AG08396 (cell line): ENCODE data around the gene LAPTM5.

Source experiments
- DNase-seq: peaks from one replicate; pipeline ENCODE4 v3.0.0; 2012; ENCODE audit warnings: low spot score, mixed read lengths

LAPTM5 gene

DNA sequence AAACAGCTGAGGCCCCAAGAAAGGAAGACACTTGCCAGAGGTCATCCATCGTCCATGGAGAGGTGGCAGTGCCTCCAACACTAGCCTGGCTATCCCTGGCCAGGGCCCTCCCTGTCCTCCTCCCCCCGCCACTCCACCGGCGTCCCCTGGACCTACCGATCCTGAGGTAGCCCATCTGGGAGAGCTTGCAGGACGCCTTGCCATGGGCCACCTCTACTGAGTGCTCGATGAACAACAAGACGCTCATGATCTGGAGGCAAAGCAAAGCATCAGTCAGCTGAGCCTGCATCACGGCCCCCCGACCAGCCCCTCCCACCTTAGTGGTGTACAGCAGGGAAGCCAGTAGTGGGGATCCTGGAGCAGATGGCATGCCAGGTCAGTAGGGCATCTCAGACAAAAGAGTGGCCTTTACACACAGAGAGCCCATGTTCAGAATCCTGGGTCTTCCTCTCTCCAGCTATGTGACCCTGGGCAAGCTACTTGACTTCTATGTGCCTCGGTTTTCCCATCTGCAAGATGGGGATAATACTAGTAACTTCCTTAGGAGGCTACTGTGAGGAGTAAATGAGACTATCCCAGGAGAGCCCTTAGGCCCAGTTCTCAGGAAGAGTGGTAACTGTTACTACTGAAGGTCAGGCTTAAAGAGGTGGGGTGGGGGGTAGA lies 15.1 kb downstream of the LAPTM5 start:
- DNase-seq, result no peak

DNA sequence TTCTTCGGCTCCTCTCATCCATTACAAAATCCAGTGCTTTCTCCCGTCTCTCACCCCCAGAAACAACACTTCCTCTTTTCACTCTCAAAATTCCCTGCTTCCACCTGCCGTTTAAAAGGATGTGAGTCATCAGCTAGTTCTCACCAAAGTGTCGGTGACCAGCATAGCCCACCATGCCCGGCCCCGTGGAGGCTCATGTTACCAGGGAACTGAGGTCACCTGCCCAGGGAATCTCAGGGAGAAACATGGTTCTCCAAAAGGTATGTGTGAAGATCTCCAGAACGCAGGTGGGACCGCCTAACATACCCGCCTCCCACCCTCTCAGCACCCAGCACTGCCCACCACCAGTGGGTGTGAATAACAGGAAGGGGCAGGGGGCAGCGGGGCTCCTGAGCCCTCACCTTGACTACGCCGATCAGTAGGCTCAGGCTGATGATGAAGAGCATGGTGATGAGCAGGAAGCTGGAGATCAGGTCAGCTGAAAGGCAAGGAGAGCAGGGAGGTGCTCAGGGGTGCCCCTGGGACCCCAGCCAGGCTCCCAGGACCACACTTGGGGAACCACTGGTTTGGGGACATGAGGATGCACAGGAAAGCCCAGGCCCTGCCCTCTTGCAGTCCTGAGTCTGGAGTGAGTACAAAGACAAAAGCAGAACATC lies 16.2 kb downstream of the LAPTM5 start:
- DNase-seq, result no peak

DNA sequence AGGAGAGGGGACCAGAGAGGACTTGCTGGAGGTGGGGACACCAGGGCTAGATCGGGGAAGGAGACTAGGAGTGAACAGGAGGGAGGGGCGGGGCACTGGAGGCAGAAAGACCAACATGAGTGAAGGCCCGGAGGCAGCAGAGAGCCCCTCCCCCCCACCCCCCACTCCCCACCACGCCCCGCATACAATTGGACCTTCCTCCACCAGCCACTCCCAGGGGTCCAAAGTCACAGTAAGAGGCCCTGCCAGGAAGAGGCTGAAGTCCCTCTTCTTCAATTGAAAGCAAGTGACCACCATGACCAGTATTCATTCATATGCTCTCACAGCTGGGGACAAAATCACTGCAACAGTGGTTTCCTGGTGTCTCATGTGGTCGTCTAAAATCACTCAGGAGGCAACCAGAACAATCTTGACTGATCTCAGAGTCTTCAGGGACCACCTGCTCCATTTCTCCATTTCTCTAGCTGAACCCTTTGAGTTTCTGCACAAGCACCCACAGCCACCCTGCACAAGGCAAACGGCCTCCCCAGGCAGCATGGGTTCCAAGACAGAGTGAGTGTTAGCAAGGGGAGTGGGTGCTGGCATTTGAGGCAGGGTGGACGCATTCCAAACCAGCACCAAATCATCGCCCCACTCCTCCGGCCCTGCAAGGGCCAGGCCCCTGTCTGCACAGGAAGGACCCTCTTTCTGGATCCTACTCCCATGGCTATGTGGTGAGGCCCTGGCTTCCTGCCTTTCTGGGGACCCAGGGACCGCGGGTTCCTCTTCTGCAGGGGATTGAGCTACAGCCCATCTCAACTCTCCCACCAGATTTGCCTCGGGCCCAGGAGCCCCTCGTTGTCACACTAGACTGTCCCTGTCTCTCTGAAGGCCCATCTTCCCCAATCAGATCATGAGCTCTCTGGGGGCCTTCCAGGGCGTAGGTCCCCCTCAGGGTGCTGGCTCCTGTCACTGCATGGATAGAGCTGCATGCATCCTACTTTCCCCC lies 17.0 kb downstream of the LAPTM5 start:
- DNase-seq, result no peak

DNA sequence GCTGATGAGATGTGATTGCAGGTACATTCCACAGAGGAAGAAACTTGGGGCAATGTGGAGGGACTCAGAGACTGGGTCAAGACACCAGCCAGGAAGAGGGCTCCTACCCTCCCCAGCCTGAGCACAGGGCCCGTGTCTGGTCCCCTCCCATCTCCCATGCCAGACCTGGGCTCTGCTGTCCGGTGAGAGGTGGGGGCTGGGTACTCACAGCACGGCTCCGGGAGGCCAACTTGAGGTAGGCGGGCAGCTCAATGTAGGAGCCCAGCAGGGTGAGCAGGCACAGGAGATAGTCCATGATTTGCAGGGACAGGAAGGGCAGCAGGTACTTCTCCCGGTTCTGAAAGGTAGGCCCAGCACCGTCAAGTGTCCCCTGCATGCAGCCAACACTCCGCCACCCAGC lies 18.0 kb downstream of the LAPTM5 start:
- no peak for DNase-seq

DNA sequence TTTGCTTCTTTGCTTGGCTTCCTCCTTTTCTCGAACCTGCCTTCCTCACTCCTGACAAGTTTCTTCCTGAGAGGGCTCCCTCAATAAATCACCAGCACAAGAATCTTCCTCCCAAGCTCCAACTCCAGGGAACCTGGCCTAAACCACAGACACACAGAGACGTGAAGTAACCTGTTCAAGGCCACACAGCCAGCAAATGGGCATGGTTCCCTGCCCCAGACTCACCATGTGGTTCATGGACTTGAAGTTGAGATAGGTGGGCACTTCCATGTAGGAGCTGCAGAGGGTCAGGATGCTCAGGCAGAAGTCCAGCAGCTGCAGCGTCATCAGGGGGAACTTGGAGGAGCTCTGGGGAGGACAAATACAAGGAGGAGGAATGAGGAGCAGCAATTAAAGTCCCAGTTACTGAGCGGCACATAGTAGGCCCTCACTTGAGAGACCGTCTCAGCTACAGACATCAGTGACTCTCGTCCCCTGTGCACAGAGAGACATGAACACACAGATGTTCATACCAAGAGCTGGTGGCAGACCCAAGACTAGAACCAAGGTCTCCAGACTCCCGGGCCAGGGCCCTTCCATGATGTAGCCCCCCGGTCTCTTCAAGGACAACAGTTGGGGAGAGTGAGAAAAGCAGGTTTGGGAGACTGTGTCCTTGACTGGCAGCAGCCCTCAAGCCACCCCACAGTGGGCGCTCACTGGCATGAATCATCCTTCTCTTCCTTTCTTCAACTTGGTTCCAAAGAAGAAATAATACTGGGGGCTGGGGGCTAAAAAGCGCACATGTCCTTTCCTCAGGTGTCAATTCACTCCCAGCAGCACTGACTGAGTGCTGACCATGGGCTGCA lies 18.6 kb downstream of the LAPTM5 start:
- DNase-seq, result no peak

DNA sequence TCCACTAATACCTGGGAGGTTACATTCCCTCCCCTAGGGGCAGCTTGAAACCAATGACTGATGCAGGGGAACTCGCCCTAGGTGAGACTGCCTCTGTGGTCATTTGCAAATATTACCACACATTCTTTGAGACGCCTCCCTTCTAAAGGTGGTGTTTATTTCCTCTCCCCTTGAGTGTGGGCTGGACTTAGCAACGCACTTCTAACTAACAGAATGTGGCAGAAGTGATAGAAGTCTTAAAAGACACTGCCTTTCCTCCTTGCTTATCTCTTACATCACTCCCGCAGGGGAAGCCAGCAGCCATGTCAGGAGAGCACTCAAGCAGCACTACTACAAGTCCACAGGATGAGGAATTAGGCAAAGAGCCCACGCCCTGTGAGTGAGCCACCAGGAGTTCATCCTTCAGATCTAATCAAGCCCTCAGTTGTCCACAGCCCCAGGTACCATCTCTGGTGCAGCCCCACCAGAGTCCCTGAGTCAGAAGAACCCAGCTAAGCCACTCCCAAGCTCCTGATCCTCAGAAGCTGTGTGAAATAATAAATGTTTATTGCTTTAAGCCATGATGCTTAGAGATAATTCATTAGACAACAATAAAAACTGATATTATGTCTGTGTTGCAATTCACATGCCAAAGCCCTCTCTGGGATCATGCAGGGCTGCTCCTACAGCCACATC lies 19.4 kb downstream of the LAPTM5 start:
- no peak for DNase-seq

DNA sequence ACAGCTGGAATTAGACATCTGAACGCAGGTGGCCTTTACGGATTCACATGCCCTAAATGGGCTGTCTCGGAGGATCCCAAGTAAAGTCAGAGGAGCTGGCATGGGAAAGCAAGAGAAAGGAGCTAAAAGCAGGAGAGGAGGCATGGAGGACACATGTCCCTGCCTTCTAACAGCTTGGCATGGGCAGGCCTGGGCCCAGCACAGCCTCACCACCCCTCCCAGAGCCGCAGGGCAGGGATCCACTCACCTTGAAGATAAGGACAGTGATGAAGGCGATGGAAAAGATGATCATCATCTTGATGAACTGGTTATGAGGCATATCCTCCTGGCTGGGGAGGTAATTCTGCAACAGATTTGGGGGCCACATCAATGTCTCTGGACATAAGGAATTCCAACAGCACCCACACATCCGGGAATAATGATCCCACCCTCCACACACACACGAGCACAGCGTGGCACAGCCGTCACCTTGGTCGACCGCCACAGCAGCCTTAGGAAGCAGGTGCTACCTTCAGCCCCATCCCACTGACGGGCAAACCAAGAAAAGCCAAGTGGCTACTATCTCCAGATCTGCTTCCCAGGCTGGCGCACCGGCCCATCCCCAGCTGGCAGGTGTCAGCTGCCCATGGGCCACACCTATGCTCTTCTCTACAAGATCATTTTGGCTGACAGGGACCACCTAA lies 20.1 kb downstream of the LAPTM5 start:
- DNase-seq, result no peak

DNA sequence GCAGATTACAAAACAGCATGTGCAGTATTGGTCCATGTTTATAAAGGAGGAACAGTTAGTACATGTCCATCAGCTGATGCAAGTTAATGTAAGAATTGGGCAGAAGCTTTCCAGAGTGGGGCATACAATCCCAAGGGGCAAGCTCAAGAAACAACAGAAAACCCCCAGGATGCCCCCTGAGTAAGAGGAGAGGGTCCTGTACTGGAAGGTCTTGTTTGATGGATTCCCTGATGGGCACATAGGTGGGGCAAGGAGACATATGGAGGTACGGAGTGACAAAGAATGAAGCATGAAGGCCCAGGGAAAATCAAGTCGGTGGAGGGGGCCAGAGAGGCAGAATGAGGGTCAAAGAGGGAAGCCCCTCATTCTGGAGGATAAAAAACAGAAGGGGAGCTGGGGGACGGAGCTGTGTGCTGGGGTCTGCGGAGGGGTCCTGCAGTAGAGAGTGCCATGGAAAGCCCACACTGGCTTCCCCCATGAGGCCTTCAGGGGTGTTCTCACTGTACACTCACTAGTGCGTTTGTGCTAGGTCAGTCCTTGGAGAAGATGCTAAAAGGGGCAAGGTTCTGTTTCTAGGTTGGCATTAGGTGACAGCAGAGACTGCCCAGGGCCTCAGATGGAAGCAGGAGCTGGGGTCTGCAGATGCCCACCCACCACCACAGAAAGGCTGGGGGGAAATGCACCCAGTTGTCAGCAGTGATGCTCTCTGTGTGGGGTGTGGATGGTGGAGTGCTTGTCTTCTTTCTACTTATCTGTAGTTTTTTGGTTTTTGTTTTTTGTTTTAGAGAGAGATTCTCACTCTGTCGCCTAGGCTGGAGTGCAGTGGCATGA lies 21.7 kb downstream of the LAPTM5 start:
- DNase-seq, result no peak

DNA sequence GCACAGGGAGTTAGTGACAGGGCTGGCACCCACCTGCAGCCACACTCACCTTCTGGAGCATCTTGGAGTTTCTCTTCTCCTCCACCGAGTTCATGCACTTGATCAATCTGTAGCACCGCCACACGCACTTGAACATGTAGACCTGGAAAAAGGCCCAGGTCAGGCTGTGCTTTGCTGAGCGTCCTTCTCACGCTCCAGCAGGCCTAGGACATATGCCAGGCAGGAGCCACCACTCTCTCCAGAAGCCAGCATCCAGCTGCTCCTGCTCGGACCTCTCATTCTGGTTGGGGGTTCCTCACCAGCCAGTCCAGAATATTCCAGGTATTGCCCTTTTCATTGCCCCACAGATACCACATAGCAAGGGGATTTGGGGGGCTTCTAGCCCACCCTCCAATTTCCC lies 22.4 kb downstream of the LAPTM5 start:
- DNase-seq, result no peak

DNA sequence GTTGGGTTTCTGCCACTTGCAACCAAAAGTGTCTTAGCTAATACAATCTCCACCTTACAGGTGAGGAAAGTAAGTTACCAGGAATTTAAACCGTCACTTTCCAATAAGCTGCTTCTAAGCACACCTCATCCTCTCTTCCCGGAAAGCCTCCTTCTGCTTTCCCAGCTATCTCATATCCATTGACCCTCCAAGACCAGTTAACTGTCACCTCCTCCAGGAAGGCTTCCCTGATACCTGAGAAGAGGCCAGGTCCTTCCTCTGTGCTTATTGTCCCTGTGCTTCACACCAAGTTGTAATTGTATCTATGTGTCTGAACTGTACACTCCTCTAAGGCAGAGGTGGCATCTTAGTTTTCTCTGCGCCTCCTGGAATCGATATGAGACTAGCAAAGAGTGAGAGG lies 23.0 kb downstream of the LAPTM5 start:
- no peak for DNase-seq

DNA sequence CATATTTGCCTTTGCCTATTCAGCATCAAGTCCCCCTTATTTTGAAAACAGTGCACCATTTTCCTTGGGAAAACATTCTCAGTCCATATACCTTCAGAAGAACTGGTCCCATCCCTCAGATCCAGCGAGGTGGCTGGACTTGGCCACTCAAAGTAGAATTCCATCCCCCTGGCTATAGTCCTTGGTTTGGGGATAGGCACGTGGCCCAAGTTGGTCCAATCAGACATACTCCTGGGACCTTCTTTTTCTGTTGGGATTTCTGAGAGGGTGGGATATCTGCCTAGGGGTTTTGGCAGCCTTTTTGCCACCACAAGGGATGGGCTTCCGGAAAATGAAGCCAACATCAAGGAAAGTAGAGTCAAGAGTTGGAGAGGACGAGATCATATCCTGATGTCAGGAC lies 23.5 kb downstream of the LAPTM5 start:
- no peak for DNase-seq

DNA sequence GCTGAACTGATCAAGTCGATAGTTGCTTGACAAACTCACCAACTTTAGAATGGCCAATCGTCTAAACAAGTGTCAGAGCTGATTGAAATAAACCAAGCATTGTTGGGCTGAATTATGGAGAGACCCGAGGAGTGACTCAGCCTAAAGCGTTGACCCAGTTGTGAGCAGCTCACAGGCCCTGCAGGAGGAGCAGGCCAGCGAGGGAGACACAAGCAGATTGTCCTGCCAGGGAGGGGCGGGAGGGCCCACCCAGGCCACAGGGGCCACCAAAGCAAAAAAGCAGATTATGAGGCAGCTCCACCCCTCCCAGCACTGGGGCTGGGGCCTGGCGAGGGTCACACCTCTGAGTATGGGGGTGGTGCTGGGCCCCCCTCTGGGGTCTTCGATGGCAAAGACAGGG lies 24.1 kb downstream of the LAPTM5 start:
- no peak for DNase-seq

DNA sequence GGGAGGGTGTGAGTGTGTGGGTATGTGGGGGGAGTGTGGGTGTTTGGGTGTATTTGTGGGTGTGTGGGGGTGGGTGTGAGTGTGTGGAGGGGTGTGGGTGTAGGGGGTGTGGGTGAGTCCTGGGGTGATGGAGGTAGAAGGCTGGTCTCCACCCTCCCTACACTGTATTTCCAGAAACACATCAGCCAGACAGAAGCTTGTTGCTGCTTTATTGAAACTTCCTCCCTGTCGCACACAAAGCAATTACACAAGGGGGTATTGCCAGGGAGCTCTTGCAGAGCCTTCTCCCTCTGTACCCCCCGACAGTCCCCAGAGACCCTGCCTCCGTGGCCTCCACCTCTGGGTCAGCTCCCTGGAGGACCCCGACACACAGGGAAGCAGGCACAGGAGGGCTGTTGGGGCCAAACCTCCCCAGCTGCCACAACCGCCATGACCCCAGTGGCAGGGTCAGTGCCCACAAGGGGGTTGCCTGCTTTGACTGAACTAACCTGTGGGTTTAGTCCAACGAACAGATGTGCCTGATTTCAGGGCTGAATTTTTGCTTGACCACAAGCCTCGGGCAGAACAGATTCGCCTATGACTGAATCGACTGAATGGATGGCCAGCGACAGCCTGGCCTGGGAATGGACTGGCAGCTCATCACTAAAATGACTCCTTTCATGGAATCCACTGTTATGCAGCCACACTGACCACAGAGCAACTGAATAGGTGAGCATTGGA lies 25.1 kb downstream of the LAPTM5 start:
- no peak for DNase-seq

DNA sequence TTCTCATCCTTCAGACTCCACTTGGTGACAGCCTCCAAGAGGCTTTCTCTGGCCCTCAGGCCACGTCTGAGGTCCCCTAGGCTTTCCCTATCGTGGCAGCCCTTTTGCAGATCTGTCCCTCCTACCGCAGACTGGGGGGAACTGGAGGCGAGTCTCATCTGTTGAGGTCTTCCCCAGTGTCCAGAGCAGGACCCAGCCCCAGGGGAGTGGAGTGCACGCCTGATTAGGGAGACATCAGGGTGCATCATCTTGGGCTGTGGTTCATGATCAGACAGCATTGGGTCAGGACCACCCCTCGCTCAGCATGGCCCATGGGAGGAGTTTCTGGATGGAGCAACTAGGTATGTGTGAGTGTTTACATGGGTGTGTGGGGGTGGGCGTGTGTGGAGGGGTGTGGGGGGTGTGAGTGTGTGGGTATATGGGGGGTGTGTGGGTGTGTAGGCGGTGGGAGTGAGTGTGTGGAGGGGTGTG lies 25.7 kb downstream of the LAPTM5 start:
- DNase-seq, result no peak

DNA sequence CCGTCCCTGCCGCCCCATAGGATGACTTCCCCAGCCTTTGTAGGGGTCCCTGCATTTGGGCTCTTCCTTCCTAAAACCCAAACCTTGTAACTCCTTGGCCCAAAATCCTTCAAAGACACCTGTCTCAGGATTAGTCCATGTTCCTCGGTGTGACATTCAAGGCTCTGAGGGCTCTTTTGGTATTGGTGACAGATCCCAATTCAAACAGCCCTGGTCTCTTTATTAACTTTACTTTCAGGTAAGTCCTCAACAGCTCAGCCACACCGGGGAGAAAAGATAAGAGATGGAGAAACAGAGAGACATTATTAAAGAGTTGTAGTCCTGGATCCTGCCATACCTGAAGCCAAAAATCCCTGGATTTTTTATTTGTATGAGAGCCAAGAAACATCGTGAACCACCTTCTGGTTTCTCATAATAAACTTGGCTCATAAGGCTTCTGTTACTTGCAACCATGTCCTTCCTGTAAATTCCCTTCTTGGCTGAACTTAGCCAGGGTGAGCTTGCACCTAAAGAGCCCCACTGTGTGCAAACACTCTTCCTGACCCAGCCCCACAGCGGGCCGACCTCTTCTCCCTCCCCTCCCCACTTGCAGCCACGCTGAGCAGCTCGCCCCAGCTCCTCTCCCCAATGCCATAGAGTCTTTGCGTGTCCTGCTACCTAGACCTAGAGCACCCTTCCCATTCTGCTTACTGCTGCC lies 26.3 kb downstream of the LAPTM5 start:
- no peak for DNase-seq

DNA sequence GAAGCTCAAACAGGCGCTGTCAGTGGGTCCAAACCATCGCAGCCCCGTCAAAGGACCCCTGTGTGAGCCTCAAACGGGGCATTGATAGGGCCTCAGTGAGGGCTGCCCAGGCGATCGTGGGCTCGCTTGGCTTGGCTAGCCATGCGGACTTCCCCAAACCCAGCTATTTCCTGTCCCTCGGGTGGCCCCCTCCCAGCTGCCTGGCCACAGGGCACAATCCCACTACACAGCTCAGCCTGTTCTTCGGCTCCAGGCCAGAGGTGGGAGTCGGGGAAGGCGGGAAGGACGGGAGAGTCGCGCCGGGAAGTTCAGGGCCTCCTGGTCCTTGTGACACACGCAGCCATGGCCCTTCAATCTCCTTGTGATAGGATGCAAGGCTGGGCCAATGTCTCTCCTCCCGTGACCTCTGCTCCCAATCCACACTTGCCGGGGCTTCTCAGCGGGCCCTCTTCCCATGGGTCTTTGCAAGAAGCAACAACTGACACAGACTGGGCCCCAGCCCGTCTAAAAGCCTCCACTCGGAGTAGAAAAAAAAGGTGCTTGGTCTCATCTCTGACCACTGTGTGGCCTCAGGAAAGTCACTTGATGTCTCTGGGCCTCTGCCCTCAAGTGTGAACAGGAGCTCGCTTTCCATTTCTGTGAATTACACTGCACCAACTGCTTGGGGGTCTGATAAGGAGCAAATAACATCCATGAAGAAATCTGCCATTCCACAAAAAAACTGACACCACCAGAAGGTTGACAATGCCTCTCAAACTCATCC lies 27.0 kb downstream of the LAPTM5 start:
- no peak for DNase-seq

DNA sequence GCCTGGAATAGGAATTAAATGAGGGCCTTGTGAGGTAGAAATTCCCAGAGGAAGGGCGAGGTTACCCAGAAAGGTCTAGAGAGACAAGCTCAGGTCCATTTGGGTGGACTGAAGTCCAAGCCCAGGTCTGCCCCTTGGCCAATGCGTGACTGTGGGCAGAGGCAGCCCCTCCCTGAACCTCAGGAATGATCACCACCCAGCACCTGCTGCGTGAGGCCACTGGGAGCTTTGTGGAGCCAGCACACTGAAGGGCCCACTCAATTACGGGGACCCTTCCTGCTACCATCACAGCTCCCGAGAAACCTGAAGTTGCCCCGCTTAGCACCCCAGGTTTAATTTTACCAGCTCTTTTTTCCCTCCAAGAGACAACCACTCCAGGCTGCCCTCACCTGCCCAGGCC lies 27.7 kb downstream of the LAPTM5 start:
- DNase-seq, result no peak
